SU-DHL-6 (cell line): Measurements from ENCODE around the gene SLC25A26.
A peak's percentile ranks its signal among the peaks of the same experiment; 100 is the strongest.

Experiments used
- H2AFZ ChIP-seq: fragments of 200-600 bp; sonication (generic); 2 replicates; pipeline ENCODE4 v1.6.1; 2014; ENCODE audit warnings: low read depth, mild to moderate bottlenecking, moderate library complexity, mixed read lengths, antibody characterized with exemption, low read length; ENCODE audit not compliant: severe bottlenecking
- H3F3A ChIP-seq: fragments of 200-600 bp; shearing (Covaris generic); 2 replicates; pipeline ENCODE4 v1.6.0; 2016; ENCODE audit warnings: antibody characterized with exemption, mild to moderate bottlenecking; ENCODE audit not compliant: insufficient read depth
- H3K27ac ChIP-seq: fragments of 200-600 bp; sonication (generic); 2 replicates; pipeline ENCODE4 v1.5.1; 2016; ENCODE audit warnings: low read depth, mild to moderate bottlenecking, low read length, moderate library complexity, mixed read lengths
- H3K27me3 ChIP-seq: fragments of 200-600 bp; sonication (generic), shearing (Covaris generic); 2 replicates; pipeline ENCODE4 v1.6.0; 2014; ENCODE audit warnings: mild to moderate bottlenecking, low read length
- H3K36me3 ChIP-seq: fragments of 200-600 bp; sonication (generic); 2 replicates; pipeline ENCODE4 v1.6.1; 2014; ENCODE audit warnings: mild to moderate bottlenecking, low read length, mixed read lengths
- H3K4me2 ChIP-seq: fragments of 300-600, 200-600 bp; shearing (Covaris generic), sonication (generic); 2 replicates; pipeline ENCODE4 v1.6.0; 2014; ENCODE audit warnings: low read length, low read depth, mild to moderate bottlenecking; ENCODE audit not compliant: poor library complexity, severe bottlenecking
- H3K4me3 ChIP-seq: fragments of 200-600 bp; sonication (generic); 2 replicates; pipeline ENCODE4 v1.5.1; 2014; ENCODE audit warnings: antibody characterized with exemption, low read length, mild to moderate bottlenecking, mixed read lengths; ENCODE audit not compliant: insufficient read depth, poor library complexity, severe bottlenecking
- H3K79me2 ChIP-seq: fragments of 200-600 bp; sonication (generic); 2 replicates; pipeline ENCODE4 v1.6.1; 2014; ENCODE audit warnings: mild to moderate bottlenecking, low read length, moderate library complexity; ENCODE audit not compliant: insufficient read depth
- H3K9ac ChIP-seq: fragments of 200-600 bp; sonication (generic); 2 replicates; pipeline ENCODE4 v1.7.0; 2014; ENCODE audit warnings: mild to moderate bottlenecking, low read length
- H3K9me2 ChIP-seq: fragments of 200-600 bp; sonication (generic); replicated peaks from 2 replicates; pipeline ENCODE4 v1.6.1; 2014; ENCODE audit warnings: low read length; ENCODE audit not compliant: insufficient read depth
- H3K9me3 ChIP-seq: fragments of 200-600 bp; sonication (generic); 2 replicates; pipeline ENCODE4 v1.6.1; 2014; ENCODE audit warnings: low read length, mixed read lengths; ENCODE audit not compliant: insufficient read depth
- H4K20me1 ChIP-seq: fragments of 200-600 bp; sonication (generic); 2 replicates; pipeline ENCODE4 v1.6.1; 2014; ENCODE audit warnings: low read depth, mild to moderate bottlenecking, antibody characterized with exemption, low read length, moderate library complexity, mixed read lengths
- EZH2phosphoT487 ChIP-seq: fragments of 200-600 bp; sonication (generic), shearing (Covaris generic); conservative IDR thresholded peaks from 2 replicates; pipeline ENCODE4 v1.6.1; 2018; ENCODE audit warnings: mild to moderate bottlenecking, antibody characterized with exemption, low read length, moderate library complexity, mixed read lengths
- TF ChIP-seq, protein P1 (sequence below): fragments of 200-600 bp; sonication (generic); IDR thresholded peaks from one replicate; pipeline ENCODE4 v1.5.1; 2017; ENCODE audit warnings: antibody characterized with exemption, mild to moderate bottlenecking, low read length, moderate library complexity; ENCODE audit not compliant: insufficient read depth, poor library complexity, severe bottlenecking

Gene SLC25A26

DNA sequence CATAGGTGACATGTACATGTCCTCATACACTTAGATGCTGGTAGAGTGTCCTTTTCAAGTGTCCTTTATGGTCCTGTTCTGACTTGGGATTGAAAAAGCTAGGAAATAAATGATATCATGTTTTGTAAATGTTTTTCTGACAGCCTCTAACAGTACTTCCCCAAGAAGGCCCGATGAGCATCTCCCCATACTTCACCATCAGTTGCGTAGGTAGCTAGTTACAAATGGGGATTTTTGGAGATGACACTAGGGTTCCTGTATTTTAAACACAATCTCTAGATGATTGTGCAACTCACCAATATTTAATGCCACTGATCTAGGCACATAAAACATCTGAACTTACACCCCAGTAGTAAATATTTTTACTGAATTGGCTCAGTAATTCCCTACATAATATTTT, 27.8 kb downstream of the SLC25A26 start:
- Histone ChIP-seq H3K36me3 (peaks cover 3% of the 10 kb centered on the region; the same call in 1 of the 2 replicates), H3K27ac (no peak overlapping the region), H3K4me2 (no peak overlapping the region), H3K79me2 (no peaks in the 10 kb centered on the region), H3F3A (no peaks in the 10 kb centered on the region), H3K4me3 (no peak overlapping the region), H3K27me3 (no peaks in the 10 kb centered on the region), H3K9me3 (no peaks in the 10 kb centered on the region), H2AFZ (no peak overlapping the region), H3K9me2 (no peaks in the 10 kb centered on the region), H3K9ac (no peak overlapping the region), H4K20me1 (no peaks in the 10 kb centered on the region)
- TF ChIP-seq, protein P1, sequence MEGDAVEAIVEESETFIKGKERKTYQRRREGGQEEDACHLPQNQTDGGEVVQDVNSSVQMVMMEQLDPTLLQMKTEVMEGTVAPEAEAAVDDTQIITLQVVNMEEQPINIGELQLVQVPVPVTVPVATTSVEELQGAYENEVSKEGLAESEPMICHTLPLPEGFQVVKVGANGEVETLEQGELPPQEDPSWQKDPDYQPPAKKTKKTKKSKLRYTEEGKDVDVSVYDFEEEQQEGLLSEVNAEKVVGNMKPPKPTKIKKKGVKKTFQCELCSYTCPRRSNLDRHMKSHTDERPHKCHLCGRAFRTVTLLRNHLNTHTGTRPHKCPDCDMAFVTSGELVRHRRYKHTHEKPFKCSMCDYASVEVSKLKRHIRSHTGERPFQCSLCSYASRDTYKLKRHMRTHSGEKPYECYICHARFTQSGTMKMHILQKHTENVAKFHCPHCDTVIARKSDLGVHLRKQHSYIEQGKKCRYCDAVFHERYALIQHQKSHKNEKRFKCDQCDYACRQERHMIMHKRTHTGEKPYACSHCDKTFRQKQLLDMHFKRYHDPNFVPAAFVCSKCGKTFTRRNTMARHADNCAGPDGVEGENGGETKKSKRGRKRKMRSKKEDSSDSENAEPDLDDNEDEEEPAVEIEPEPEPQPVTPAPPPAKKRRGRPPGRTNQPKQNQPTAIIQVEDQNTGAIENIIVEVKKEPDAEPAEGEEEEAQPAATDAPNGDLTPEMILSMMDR = no peak
- no peak for TF ChIP-seq EZH2phosphoT487

DNA sequence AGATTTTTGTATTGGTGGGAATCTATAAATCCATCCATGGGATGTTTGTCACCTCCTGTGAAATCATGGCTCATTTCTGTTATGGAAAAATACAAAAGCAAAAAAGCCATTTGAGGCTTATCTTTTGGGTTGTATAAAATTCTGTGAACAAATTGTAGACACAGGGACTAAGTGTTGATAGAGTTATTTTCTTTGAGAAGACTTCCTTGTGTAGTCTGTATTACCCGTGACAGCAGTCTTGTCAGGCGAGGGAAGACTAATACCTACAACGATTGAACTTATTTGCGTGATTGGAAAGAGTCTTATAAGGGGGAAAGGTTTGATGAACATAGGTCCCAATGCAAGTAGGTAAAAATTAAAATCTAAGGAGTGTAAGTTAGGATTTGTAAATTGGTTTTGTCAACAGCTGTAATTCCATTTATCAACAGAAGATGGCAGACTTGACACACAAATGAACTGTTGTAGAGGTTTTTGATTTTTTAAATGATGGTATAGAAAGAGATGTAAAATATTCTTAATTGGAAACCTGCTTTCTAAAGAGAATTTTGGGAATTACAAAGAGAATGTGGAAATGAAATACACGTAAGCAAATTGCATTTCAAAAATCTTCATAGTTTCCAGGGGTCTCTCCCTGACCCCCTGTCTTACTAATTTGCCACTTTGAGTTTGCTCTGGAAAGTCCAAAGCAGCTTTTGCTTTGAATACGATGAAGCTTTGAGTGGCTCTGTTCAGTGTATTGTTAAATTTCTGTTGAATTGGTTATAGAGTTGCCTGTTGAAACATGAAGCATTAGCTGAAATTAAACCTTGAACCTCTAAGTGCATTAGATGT, 33.2 kb downstream of the SLC25A26 start:
- Histone ChIP-seq H3K9me2 (no peaks in the 10 kb centered on the region), H3K36me3 (no peaks in the 10 kb centered on the region), H3F3A (no peaks in the 10 kb centered on the region), H4K20me1 (0 out of 2 replicates have a peak, but pooled peaks cover 2% of the 10 kb centered on the region), H3K4me2 (no peak overlapping the region), H3K27ac (no peak overlapping the region), H3K9ac (no peak overlapping the region), H3K79me2 (no peaks in the 10 kb centered on the region), H3K27me3 (no peaks in the 10 kb centered on the region), H3K4me3 (no peak overlapping the region), H3K9me3 (no peaks in the 10 kb centered on the region), H2AFZ (no peak overlapping the region)
- TF ChIP-seq, protein P1 = peak; percentile 60
- TF ChIP-seq EZH2phosphoT487 = no peak

DNA sequence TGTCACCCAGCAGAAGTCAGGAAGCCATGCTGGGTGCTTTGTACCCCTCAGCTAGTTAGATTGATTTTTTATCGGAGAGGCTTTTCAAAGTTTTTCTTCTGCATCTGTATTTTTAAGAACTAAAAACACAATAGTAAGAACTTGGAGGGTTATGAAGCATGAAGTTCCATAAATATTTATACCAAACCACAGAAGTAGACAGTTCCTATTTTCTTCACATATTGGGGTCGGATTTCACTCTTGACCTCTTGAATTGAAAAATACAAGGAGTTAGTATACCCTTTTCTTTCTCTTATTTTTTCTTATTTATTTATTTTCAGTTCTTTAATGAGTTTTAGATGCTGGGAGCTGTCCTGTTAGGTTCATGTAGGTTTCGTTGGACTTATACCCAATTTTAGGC, 35.1 kb downstream of the SLC25A26 start:
- Histone ChIP-seq H3K9ac (no peak overlapping the region), H3K9me2 (no peaks in the 10 kb centered on the region), H3K4me3 (no peak overlapping the region), H4K20me1 (0 out of 2 replicates have a peak, but pooled peaks cover 2% of the 10 kb centered on the region), H3F3A (no peaks in the 10 kb centered on the region), H2AFZ (no peak overlapping the region), H3K9me3 (no peaks in the 10 kb centered on the region), H3K27me3 (no peaks in the 10 kb centered on the region), H3K4me2 (no peak overlapping the region), H3K36me3 (no peaks in the 10 kb centered on the region), H3K27ac (no peak overlapping the region), H3K79me2 (no peaks in the 10 kb centered on the region)
- TF ChIP-seq EZH2phosphoT487 = no peak
- TF ChIP-seq, protein P1 = no peak
